GM23338 (cell line): ENCODE results near the gene TSR3. TPM values are rescaled to one million over a fixed set of nuclear protein-coding genes. Genes with fewer than 3 reads are reported as not detected.

ENCODE experiments used
- ATAC-seq: fragments of 200-7000 bp; cut with Tn5 transposase; 3 replicates; pipeline ENCODE4 v1.9.1; 2020
- DNase-seq: peaks from one replicate; pipeline ENCODE4 v3.0.0-alpha.2; 2015; ENCODE audit warnings: low spot score
- H2AFZ ChIP-seq: fragments of 200-600 bp; sonication (generic); 2 replicates; pipeline ENCODE4 v1.8.0; 2016; ENCODE audit warnings: antibody characterized with exemption, mild to moderate bottlenecking, moderate library complexity
- H3F3A ChIP-seq: fragments of 200-600 bp; sonication (generic); replicated peaks from 2 replicates; pipeline ENCODE4 v1.8.0; 2017; ENCODE audit warnings: antibody characterized with exemption, mixed run types, low read depth
- H3K27ac ChIP-seq: fragments of 200-600 bp; sonication (generic); 2 replicates; pipeline ENCODE4 v1.6.1; 2016; ENCODE audit warnings: low read depth
- H3K27me3 ChIP-seq: fragments of 200-600 bp; sonication (generic); 2 replicates; pipeline ENCODE4 v1.8.0; 2016; ENCODE audit warnings: mild to moderate bottlenecking, mixed run types, moderate library complexity; ENCODE audit not compliant: insufficient read depth
- H3K36me3 ChIP-seq: fragments of 200-600 bp; sonication (generic); 2 replicates; pipeline ENCODE4 v1.8.0; 2016; ENCODE audit warnings: mild to moderate bottlenecking; ENCODE audit not compliant: insufficient read depth
- H3K4me1 ChIP-seq: fragments of 200-600 bp; sonication (generic); 2 replicates; pipeline ENCODE4 v1.8.0; 2016; ENCODE audit warnings: mild to moderate bottlenecking, moderate library complexity; ENCODE audit not compliant: insufficient read depth
- H3K4me2 ChIP-seq: fragments of 200-600 bp; sonication (generic); 2 replicates; pipeline ENCODE4 v1.7.1; 2017; ENCODE audit warnings: mixed run types
- H3K4me3 ChIP-seq: fragments of 200-600 bp; sonication (generic); 2 replicates; pipeline ENCODE4 v1.6.1; 2016; ENCODE audit warnings: mixed run types
- H3K79me2 ChIP-seq: fragments of 200-600 bp; sonication (generic); replicated peaks from 2 replicates; pipeline ENCODE4 v1.8.0; 2017; ENCODE audit warnings: mild to moderate bottlenecking; ENCODE audit not compliant: insufficient read depth
- H3K9me2 ChIP-seq: fragments of 200-600 bp; sonication (generic); 2 replicates; pipeline ENCODE4 v1.8.0; 2017; ENCODE audit not compliant: insufficient read depth
- H4K20me1 ChIP-seq: fragments of 200-600 bp; sonication (generic); replicated peaks from 2 replicates; pipeline ENCODE4 v1.8.0; 2017; ENCODE audit warnings: mild to moderate bottlenecking; ENCODE audit not compliant: insufficient read depth
- H3K27ac Mint-ChIP-seq: 2 replicates; pipeline ENCODE4 v1.8.0; 2020; ENCODE audit warnings: inconsistent platforms, mild to moderate bottlenecking, moderate library complexity, mixed read lengths
- H3K27me3 Mint-ChIP-seq: 3 replicates; pipeline ENCODE4 v1.8.0; 2022; ENCODE audit warnings: low read depth, mild to moderate bottlenecking, moderate library complexity, mixed read lengths, inconsistent platforms; ENCODE audit not compliant: insufficient read depth, poor library complexity
- H3K36me3 Mint-ChIP-seq: 3 replicates; pipeline ENCODE4 v1.8.0; 2021; ENCODE audit warnings: low read depth, mild to moderate bottlenecking, inconsistent platforms, moderate library complexity, mixed read lengths
- H3K4me1 Mint-ChIP-seq: 3 replicates; pipeline ENCODE4 v1.8.0; 2020; ENCODE audit warnings: mild to moderate bottlenecking, inconsistent platforms, mixed read lengths
- H3K4me3 Mint-ChIP-seq: 3 replicates; pipeline ENCODE4 v1.8.0; 2021; ENCODE audit warnings: moderate library complexity, mild to moderate bottlenecking, inconsistent platforms, mixed read lengths
- H3K9me3 Mint-ChIP-seq: 3 replicates; pipeline ENCODE4 v1.8.0; 2020; ENCODE audit warnings: moderate library complexity, mild to moderate bottlenecking, inconsistent platforms, mixed read lengths
- CREB1 ChIP-seq: fragments of 250-450 bp; sonication (Bioruptor Pico); IDR thresholded peaks from 2 replicates; pipeline ENCODE4 v1.5.0; 2020; ENCODE audit warnings: low read depth, mild to moderate bottlenecking, moderate library complexity
- CTCF ChIP-seq, 2 experiments: fragments of 200-600 bp in 1 of 2; sonication (generic) in 1 of 2; conservative IDR thresholded peaks; 2 replicates each; pipeline versions ENCODE4 v1.5.1 to v1.6.1; 2016 to 2017; ENCODE audit warnings: antibody characterized with exemption in 2 of 2, low read depth in 2 of 2, mild to moderate bottlenecking in 2 of 2, moderate library complexity in 1 of 2
- ETS1 ChIP-seq: IDR thresholded peaks from 2 replicates; pipeline ENCODE4 v1.6.1; 2016; ENCODE audit warnings: antibody characterized with exemption
- EZH2 ChIP-seq: fragments of 200-600 bp; sonication (generic); IDR thresholded peaks from one replicate; pipeline ENCODE4 v1.8.0; 2017; ENCODE audit warnings: antibody characterized with exemption, mild to moderate bottlenecking, low read depth; ENCODE audit not compliant: unreplicated experiment
- EZH2phosphoT487 ChIP-seq: fragments of 200-600 bp; sonication (generic); IDR thresholded peaks from one replicate; pipeline ENCODE4 v1.8.1; 2018; ENCODE audit warnings: antibody characterized with exemption; ENCODE audit not compliant: unreplicated experiment
- JUNB ChIP-seq: IDR thresholded peaks from one replicate; pipeline ENCODE4 v1.6.1; 2016; ENCODE audit warnings: antibody characterized with exemption; ENCODE audit not compliant: unreplicated experiment
- NANOG ChIP-seq: IDR thresholded peaks from 2 replicates; pipeline ENCODE4 v1.6.1; 2016; ENCODE audit warnings: antibody characterized with exemption, borderline replicate concordance
- POLR2AphosphoS5 ChIP-seq: IDR thresholded peaks from 2 replicates; pipeline ENCODE4 v1.6.1; 2016; ENCODE audit warnings: antibody characterized with exemption, low read depth
- REST ChIP-seq: IDR thresholded peaks from one replicate; pipeline ENCODE4 v1.6.1; 2018; ENCODE audit warnings: antibody characterized with exemption; ENCODE audit not compliant: unreplicated experiment
- STAT1 ChIP-seq: IDR thresholded peaks from one replicate; pipeline ENCODE4 v1.6.1; 2016; ENCODE audit warnings: antibody characterized with exemption; ENCODE audit not compliant: unreplicated experiment
- ZNF114 ChIP-seq: fragments of 250-450 bp; sonication (Bioruptor Pico); IDR thresholded peaks from 2 replicates; pipeline ENCODE4 v1.5.0; 2020; ENCODE audit warnings: mild to moderate bottlenecking, moderate library complexity
- ZNF331 ChIP-seq: fragments of 250-450 bp; sonication (Bioruptor Pico); IDR thresholded peaks from 2 replicates; pipeline ENCODE4 v1.5.0; 2020; ENCODE audit warnings: low read depth, mild to moderate bottlenecking, moderate library complexity
- ZNF462 ChIP-seq: fragments of 250-450 bp; sonication (Bioruptor Pico); IDR thresholded peaks from 2 replicates; pipeline ENCODE4 v1.5.0; 2020; ENCODE audit warnings: mild to moderate bottlenecking, moderate library complexity
- polyA plus RNA-seq: library from polyadenylated mRNA; unstranded; fragments of >200 nt; fragmentation: Nextera tagmentation; extraction: Ambion mirVana; gene quantifications from 2 replicates; pipeline ENCODE4 v1.2.1, GENCODE V29; 2016
- total RNA-seq: library from RNA; depleted of rRNA; stranded (reverse); fragments of >200 nt; shearing (Covaris generic); gene quantifications from 2 replicates; pipeline ENCODE4 v1.2.3, GENCODE V29; 2014

TSR3 gene
- total and polyA plus RNA-seq, 2 experiments from 2014 or later: 58.5 to 97.3 TPM

- Histone ChIP-seq H3K4me2 (no peak overlapping the region), H3K36me3 (peaks cover 40% of the 10 kb centered on the region), H3K4me1 (no peaks in the 10 kb centered on the region), H3K27ac (no peak overlapping the region), H3K27me3 (no peaks in the 10 kb centered on the region), H4K20me1 (peaks cover 23% of the 10 kb centered on the region), H3K4me3 (no peak overlapping the region), H3K79me2 (peaks cover 63% of the 10 kb centered on the region), H3F3A (0 out of 2 replicates have a peak, but pooled peaks cover 8% of the 10 kb centered on the region), H2AFZ (no peak overlapping the region), H3K9me2 (no peaks in the 10 kb centered on the region)
- DNase-seq (no peak), ATAC-seq (no peak)
- Mint-ChIP-seq H3K36me3 (peaks cover 87% of the 10 kb centered on the region), H3K9me3 (no peaks in the 10 kb centered on the region), H3K4me3 (no peak overlapping the region), H3K27ac (no peak overlapping the region), H3K4me1 (no peaks in the 10 kb centered on the region), H3K27me3 (peaks cover 13% of the 10 kb centered on the region)
- no peak for TF ChIP-seq EZH2phosphoT487
- no peak for TF ChIP-seq POLR2AphosphoS5
- no peak for TF ChIP-seq EZH2
- no peak for TF ChIP-seq CTCF (conservative IDR thresholded peaks at IDR 0.05; ENCODE audit: low read depth in 2 of 2)
- no peak for TF ChIP-seq REST
- TF ChIP-seq ETS1: no peak
- TF ChIP-seq JUNB: no peak
- no peak for TF ChIP-seq CREB1 (CRISPR knock-in tag)
- no peak for TF ChIP-seq ZNF331 (CRISPR knock-in tag)
- no peak for TF ChIP-seq STAT1
- no peak for TF ChIP-seq ZNF114 (CRISPR knock-in tag)
- no peak for TF ChIP-seq NANOG
- TF ChIP-seq ZNF462 (CRISPR knock-in tag): no peak
These were observed 33.5 kb downstream of the TSR3 start for GRCh38 chr16:1318268-1318545.
